HEK293 (cell line): ENCODE results near the gene KREMEN1.

Source experiments
- CTCF ChIP-seq: fragments of 450-650 bp; formaldehyde crosslinking; IDR thresholded peaks from 2 replicates; pipeline ENCODE4 v1.5.1; 2016; ENCODE audit warnings: missing biosample characterization, missing genetic modification characterization
- ZNF266 ChIP-seq: fragments of 450-650 bp; formaldehyde crosslinking; IDR thresholded peaks from 2 replicates; pipeline ENCODE4 v1.5.1; 2016; ENCODE audit warnings: missing biosample characterization, missing genetic modification characterization, low read depth
- ZNF404 ChIP-seq: fragments of 450-650 bp; formaldehyde crosslinking; IDR thresholded peaks from 2 replicates; pipeline ENCODE4 v1.5.1; 2017; ENCODE audit warnings: missing biosample characterization, missing genetic modification characterization

- TF ChIP-seq CTCF (tag by site-specific recombination) (no peak), ZNF266 (tag by site-specific recombination) (no peak), ZNF404 (tag by site-specific recombination) (no peak)
These were observed 125.4 kb downstream of the KREMEN1 start for GRCh38 chr22:29198240-29198639.
